Measurements from ENCODE around the gene DUS4L.
"Not testable (repeated sequence)": the region's sequence is repeated elsewhere in the genome, so short reads cannot be mapped to it uniquely, and the experiment has no call there.

Gene DUS4L, protein sequence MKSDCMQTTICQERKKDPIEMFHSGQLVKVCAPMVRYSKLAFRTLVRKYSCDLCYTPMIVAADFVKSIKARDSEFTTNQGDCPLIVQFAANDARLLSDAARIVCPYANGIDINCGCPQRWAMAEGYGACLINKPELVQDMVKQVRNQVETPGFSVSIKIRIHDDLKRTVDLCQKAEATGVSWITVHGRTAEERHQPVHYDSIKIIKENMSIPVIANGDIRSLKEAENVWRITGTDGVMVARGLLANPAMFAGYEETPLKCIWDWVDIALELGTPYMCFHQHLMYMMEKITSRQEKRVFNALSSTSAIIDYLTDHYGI

GRCh38 chr7:107563775-107564552 lies at the start of gene DUS4L, which contains the start of gene COG5:
Gene DUS4L, plus strand, starts transcription at chr7:107563971. Its CDS starts 3,100 bp downstream, at chr7:107567071.
Gene COG5, minus strand, starts transcription at chr7:107563920. Its CDS starts 24 bp downstream, at chr7:107563896.
- peak; percentile 14 for DNase-seq

DNA sequence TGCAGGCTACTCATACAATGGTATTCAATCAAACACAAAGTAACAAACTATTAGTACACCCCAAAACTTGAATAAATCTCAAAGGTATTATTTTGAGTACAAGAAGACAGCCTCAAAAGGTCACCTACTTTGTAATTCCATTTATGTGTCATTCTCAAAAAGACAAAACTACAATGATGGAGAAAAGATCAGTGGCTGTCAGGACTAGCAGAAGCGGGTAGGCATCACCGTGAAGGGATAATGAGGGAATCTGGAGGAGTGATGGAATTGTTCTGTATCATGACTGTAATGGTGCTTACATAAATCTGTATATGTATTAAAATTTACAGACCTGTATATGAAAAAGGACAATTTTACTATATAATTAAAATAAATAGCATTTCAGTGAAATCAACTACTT lies 37.1 kb upstream of the DUS4L start:
- DNase-seq = no peak

DNA sequence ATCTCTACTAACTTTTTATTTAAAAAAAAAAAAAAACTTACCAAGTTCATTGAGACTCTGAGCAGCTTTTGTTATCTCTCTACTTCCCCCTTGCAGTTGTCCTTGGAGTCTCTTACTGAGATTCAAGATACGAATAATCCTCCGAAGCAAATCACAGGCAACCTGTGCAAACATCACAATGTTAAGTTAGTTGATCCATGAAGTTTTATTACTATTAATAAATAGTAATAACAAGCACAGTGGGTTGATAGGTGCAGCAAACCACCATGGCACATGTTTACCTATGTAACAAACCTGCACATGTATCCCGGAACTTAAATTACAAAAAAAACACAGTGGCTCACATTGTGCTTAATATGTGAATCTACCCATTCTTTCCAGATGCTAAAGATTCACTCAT lies 36.6 kb upstream of the DUS4L start:
- DNase-seq = no peak

DNA sequence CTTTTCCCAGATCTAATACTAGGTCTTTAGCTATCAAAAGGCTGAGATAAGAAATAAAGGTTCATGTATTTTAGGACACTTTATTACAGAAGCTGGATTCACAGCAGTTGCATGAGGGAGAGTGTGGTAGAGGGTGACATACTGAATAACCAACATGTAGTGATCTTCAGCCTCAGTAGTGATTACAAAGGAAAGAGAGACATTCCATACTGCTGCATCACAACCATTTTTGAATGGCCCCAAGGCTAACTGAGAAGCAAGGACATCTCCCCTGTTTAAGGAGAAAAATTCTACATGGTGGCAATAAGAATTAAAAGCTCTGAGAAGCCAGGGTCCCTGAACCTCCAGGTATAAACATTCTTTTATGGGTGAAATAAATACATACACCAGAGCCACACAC lies 35.3 kb upstream of the DUS4L start:
- DNase-seq = no peak

DNA sequence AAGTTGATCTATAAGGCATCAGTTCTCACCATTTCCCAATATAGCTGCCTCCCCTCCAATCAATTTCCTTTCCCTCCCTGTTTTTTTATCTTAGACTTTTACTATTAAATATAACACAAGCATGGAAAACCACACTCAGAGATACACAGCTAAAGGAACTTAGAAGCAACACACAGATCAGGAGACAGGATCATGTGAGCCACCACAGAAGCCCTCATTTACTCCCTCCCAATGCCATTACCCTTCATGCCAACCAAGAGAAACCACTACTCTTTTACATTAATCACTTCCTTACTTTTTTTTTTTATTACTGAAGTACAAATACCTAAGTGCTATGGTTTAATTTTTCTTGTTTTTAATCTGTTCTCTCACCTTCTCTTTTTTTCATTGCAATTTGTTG lies 33.0 kb upstream of the DUS4L start:
- DNase-seq = no peak

DNA sequence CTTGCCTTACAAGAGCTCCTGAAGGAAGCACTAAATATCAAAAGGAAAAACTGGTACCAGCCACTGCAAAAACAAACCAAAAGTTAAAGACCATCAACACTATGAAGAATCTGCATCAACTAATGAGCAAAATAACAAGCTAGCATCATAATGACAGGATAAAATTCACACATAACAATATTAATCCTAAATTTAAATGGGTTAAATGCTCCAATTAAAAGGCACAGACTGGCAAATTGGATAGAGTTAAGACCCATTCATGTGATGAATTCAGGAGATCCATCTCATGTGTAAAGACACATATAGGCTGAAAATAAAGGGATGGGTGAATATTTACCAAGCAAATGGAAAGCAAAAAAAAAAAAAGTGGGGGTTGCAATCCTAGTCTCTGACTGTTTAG lies 29.6 kb upstream of the DUS4L start:
- no peak for DNase-seq

- DNase-seq = not testable (repeated sequence)
Observed at GRCh38 chr7:107537228-107537627, 26.5 kb upstream of the DUS4L start.

DNA sequence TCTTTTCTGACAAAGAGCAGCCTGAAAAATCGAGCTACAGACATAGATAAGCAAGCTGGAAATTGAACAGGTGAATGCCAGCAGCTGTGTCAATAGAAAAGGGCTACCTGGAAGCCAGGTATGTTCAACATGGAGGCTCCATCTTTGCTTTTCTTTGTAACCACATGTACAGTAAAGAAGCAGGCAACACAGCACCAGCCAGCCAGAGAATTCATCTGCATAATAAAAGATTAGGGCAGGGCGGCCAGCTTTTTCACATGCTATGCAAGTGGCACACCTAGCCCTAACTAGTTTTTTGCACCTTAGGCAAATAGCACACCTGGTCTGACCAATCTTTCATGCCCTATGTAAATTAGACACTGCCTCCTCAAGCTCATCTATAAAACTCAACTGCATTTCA lies 25.8 kb upstream of the DUS4L start:
- no peak for DNase-seq

DNA sequence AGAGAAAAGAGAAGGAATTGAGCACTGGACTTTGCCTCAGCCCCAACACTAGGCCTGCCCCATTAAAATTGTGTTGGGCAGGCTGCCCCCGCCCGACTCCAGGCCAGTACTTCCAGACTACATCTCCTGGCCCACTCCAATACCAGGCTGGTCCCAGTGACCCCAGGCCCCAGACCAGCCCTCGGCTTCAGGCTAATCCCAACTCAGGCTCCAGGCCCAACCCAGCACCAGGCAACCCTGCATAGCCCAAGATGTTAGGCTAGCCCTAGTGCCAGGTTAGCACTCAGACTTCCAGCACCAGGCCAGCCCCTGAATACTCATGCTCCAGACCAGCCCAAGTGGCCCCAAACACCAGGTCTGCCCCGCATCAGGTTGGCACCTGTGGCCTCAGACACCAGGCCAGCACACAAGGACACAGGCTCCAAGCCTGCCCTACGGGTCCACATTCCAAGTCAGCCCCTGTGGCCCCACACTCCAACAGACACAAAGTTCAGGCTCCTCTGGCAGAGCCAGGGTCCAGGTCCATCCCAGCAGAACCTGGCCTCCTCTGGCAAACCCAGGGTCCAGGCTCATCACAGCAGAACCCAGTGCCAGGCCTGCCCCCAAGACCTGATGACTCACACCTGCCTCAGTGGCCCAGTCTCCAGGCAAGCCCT lies 20.3 kb upstream of the DUS4L start:
- DNase-seq = no peak

DNA sequence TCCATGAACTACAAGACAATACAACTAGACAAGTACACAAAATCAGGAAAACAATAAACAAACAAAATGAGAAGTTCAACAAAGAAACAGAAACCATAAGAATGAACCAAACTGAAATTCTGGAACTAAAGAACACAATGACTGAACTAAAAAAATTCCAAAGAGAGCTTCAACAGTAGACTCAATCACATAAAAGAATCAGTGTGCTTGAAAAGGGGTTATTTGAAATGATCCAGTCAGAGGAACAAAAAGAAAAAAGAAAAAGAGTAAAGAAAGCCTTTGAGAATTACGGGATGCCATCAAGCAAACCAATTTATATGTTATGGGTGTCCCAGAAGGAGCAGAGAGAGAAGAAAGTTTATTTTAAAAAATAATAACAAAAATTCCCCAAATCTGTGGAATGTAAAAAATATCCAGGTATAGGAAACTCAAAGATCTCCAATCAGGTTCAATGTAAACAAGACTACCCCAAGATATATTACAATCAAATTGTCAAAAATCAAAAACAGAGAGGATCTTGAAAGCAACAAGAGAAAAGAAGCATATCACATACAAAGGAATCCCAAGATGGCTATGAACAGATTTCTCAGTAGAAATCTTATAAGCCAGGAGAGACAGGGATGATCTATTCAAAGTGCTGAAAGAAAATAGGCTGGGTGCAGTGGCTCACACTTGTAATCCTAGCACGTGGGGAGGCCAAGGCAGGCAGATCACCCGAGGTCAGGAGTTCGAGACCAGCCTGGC lies 18.8 kb upstream of the DUS4L start:
- DNase-seq = no peak

DNA sequence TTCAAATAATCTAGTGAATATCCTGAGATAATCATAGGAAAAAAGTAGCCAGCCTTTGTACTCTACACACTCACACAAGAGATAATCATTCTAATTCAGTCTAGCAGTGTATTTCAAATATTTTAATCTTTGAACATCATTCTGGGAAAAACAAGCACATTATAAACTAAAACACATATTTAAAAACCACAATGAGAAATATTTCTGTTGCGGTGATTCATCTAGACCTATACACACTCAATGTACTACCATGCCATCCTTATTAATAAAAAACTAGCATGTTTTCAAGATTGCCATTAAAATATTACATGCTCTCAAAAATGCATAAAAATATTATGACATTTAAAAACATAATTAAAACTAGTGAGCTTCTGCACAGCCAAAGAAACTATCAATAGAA lies 11.8 kb upstream of the DUS4L start:
- no peak for DNase-seq

DNA sequence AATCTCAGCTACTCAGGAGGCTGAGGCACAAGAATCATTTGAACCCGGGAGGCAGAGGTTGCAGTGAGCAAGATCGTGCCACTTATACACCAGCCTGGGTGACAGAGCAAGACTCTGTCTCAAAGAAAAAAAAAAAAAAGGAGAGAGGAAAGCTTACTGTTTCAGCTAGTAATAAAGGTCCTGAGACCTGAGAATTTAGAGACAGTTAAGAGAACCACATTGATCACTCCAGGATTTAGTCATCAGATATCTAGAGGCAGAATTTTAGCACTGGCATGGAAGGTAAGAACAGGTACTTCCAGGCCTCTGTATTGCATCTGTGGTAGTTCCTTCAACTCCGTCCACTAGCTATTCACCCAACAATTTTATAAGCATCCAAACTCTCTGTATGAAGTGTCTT lies 7.9 kb upstream of the DUS4L start:
- no peak for DNase-seq

- no peak for DNase-seq
Observed at GRCh38 chr7:107559864-107560263, 3.9 kb upstream of the DUS4L start.

DNA sequence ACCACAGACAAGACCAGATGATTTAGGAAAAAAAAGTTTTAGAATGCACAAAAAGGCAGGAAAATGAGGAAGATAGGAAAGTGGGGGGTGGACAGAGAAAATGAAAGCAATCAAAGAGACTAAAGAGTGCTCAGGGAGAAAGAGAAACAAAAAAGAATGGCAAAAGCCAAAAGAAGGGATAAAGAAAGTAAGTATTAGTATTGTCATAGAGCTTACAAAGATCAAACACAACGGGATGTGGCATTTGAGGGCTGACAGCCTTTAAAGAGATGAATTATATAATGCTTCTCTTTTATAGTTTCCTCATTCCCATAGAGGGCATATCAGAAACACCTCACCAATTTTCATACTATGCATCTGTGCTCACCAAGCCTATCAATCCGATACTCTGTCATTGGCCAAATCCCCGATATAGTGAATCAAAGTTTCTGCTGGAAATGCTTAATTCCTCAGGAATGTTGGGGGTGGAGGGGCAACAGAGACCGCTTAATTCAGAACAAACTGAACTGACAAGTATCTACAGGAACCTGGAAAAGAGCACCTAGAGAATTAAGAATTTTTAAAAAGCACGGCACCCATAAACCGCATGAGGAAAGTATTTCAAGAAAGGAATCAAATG lies 2.8 kb upstream of the DUS4L start:
- no peak for DNase-seq

DNA sequence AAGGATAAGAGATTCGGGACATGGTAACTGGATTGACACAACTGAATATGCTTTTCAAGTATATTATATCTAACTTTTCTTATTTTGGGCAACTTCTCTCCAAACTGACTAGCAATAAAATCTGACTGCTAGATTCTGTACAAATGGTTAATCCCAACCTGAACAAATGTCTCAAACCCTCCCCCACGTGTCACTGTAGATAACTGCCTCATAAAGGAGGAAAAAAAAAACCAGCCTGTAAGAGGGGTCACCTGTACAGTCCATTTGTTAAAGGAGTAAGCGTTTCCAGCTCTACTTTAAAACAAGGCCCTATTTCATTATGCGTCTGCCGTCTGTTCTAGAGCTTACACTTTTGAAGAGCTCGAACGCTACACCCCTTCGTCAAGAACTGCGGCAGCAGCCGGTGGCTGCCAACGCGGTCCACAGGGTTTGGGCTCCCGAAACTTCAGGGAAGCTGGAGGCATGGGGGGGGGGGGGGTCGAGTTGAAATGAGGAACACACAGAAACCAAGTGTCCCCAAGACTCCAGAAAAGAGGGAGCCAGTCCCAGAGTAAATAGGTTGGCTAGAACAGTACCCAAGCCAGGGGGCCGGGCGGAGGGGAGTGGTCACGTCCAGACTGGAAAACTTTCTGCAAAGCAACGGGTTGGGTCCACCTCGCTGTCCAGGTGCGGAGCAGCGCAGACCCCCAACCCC lies 543 bp upstream of the DUS4L start:
- no peak for DNase-seq

DNA sequence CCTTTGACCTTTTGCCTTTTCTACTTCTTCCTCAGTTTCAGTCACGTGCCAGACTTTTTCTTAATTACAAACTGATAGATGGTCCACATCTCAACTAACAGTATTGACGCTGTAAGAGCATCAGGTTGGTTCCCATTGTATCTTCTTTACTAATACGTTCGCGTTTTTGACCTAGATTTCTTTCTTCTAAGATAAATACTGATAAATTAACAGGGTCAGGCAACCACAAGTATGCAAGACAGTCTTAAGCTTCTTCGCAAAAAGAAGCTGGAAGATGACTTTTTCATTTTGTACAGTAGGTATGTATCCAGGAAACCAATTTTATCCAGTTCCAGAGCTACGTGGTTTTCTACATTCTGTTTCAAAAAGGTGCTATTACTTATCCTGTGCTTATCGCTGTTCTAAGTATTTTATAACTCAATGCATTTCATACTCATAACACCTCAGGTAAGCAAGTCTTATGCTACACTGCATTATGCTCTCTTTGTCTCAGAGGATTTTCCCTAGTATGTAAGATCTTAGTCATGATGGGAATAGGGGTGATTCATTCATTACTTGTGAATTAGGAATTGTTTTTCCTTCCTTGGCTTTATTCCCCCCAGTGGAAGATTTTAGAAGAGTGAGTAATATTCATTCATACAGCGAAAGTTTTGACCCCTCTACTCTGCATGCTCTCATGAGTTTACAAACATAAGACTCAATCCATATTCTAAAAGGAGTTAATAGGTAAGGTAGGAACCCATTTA lies 955 bp downstream of the DUS4L start:
- DNase-seq = no peak

GRCh38 chr7:107570298-107570697 lies 6.5 kb downstream of the DUS4L start:
- DNase-seq = no peak

DNA sequence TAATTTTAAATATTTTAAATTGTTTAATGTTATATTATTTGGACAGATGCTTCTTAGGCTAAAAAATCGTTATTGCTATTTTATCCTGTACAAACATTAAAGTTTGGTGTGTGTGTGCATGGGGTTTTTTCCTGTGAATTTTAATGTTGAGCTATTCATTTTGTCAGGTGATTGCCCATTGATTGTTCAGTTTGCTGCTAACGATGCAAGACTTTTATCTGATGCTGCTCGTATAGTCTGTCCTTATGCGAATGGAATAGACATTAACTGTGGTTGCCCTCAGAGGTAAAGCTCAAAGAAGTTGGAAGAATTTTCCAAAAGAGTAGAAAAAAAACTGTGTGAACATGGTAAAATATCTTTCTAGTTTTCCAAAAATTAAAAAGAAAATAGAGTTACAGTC lies 9.8 kb downstream of the DUS4L start:
- DNase-seq = no peak

DNA sequence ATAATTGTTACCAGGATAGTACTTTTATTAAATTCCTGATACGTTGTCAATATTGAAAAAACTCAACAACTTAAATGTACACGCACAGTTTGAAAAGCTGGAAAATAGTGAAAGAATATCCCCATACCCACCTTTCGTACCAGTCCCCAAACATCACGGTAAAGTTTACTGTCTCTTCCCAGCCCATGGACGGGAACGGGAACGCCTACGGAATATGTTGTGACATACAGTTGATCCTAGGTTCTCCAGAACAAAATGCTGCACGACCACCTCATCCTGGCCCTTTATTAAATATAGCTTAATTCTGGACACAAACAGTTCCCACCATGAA lies 15.7 kb downstream of the DUS4L start:
- no peak for DNase-seq

DNA sequence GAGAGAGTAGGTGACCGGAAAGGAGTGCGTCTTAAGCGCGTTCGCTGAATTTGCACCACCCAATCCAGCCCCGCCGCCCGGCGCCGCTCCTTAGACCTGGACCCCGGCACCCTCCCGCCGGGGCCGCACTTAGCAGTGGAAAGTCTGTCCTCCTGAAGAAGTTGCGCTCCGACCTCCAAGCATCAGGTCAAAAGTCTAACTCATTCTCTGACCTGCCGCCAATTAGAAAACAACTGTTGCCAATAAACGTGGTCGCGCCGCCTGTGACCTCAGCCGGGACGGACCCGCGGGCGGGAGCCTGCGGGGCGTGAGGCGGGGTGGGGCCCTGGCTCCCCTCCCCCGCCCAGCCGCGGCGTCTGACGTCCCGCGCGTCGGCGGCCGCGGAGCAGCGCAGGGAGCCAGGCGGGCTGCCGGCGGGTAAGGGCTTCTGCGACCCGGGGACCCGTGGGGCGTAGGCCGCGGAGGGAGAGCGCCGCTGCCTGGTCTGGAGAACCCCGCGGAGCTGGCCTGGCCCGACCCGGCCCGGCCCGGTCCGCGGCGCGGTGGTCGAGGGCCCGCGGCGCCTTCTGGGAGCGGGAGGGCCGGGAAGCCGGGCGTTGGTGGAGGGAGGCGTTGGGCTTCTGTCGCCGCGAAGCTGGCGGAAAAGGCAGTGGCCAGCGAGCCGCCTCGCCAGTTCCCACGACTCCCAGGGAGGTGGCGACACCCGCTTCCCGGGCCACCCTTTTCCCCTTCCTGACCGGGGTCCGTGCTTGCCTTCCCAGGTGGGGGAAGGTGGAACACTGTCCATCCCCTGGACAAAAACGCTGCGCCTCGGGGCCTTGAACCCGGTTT lies 16.3 kb downstream of the DUS4L start, which contains the start of gene BCAP29:
Gene BCAP29 (plus strand): TSS at position 362 of the 831 bp plus-strand sequence. CDS start 527 bp downstream, outside the sequence.
- DNase-seq = no peak
